Fibroblast of villous mesenchyme (primary cell): ENCODE results near the gene RELT. TPM values are rescaled to one million over a fixed set of nuclear protein-coding genes. Genes with fewer than 3 reads are reported as not detected.
A peak's percentile ranks its signal among the peaks of the same experiment; 100 is the strongest.

Source experiments
- DNase-seq: peaks from one replicate; pipeline ENCODE4 v3.0.0-alpha.2; 2010; ENCODE audit warnings: low read depth
- H3K4me3 ChIP-seq: 2 replicates; pipeline ENCODE4 v1.5.1; 2011; ENCODE audit warnings: low read depth, mild to moderate bottlenecking, low read length
- CTCF ChIP-seq: IDR thresholded peaks from 2 replicates; pipeline ENCODE4 v1.5.1; 2012; ENCODE audit warnings: low read depth, mild to moderate bottlenecking, low read length; ENCODE audit not compliant: insufficient read depth
- total RNA-seq: library from RNA; depleted of rRNA; stranded (reverse); fragments of >200 nt; gene quantifications from 2 replicates; pipeline ENCODE4 v1.2.3, GENCODE V29; 2012

Gene RELT
- total RNA-seq, 1 donor = 3.5 TPM

DNA sequence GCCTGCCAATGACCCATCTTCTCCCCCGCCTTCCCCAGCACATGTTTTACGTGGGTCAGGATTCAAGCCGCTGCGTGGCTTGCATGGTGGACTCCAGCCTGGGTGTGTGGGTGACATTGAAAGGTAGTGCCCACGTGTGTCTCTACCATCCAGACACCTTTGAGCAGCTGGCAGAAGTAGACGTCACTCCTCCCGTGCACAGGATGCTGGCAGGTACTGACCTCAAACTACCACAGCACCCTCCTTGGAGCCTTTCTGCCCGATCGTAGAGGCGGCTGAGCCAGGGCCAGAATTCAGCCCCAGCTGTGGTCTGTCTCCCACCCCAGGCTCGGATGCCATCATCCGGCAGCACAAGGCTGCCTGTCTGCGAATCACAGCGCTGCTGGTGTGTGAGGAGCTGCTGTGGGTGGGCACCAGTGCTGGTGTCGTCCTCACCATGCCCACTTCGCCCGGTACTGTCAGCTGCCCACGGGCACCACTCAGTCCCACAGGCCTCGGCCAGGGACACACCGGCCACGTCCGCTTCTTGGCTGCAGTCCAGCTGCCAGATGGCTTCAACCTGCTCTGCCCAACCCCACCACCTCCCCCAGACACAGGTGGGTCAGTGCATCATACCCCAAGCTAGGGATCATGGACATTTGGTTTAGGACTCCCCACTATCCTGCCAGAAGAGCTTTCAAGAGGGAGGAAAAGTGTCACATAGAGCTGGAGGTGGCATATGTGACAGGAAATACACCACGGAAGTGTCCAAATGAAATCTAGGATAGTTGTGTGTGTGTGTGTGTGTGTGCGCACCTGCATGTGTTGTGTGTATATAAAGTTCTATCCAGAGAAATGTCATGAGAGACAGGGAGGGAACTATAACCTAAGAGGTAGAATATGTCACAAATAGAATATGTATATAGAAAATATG, 10.6 kb upstream of the RELT start:
- DNase-seq = no peak
- H3K4me3 ChIP-seq = no peak overlapping the region
- TF ChIP-seq CTCF = no peak

GRCh38 chr11:73366265-73366610, 10.0 kb upstream of the RELT start:
- DNase-seq = no peak
- H3K4me3 ChIP-seq = no peak overlapping the region
- no peak for TF ChIP-seq CTCF

GRCh38 chr11:73366953-73367352, 9.2 kb upstream of the RELT start:
- TF ChIP-seq CTCF = no peak
- no peak overlapping the region for H3K4me3 ChIP-seq
- DNase-seq = no peak

GRCh38 chr11:73367482-73368024, 8.6 kb upstream of the RELT start:
- DNase-seq = no peak
- no peak overlapping the region for H3K4me3 ChIP-seq
- TF ChIP-seq CTCF = no peak

DNA sequence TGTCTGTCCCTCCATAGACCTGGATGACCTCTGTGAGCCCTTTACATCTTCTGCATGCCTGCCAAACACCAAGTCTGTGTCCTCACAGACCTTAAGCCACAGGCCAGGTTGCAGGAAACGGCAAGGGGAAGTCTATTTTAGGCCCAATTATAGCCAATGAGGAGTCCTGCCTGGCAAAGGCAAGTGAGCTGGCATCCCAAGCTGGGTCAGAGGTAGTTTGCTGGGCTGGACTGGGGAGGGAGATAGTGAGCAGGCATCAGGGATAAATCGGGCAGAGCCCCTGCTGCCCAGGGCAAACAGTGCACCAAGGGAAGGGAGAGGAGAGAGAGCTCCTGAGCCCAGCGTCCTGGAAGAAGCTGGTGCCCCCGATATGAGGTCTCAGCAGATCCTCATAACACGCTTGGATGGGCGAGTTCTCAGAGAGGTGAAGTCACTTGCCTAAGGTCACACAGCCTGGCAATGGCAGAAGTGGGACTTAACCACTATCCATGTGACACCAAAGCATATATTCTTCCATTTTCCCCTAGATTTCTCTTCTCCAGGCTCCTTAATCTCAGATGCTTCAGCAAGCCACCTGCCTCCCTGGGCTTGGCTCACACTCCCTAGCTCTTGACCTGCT, 3.7 kb upstream of the RELT start:
- no peak for TF ChIP-seq CTCF
- DNase-seq = peak; percentile 15
- H3K4me3 ChIP-seq = no peak overlapping the region

DNA sequence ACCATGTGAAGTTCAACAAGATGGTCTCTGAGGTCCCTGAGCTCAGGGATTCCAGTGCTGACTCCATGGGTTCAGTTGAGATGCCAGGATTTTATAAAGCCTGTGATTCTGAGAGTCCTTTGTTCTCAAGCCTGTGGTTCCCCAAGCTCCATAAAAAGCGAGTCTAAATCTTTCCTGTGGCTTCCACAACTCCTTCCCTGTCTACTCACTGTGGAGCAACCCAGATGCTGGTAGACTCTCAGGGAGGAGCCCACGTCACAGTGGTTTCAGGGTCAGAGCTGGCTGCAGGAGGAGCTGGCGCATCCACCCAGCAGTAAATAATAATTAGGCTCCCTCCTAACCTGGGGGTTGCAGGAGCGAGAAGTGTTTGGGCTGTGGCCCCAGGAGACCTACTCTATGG, 2.0 kb upstream of the RELT start:
- peak; percentile 53 for DNase-seq

More for the DNA sequence above, 2.0 kb upstream of the RELT start:
- no peak for TF ChIP-seq CTCF
- H3K4me3 ChIP-seq = no peak overlapping the region
